Measurements from ENCODE around the gene FGF1.

Gene FGF1

DNA sequence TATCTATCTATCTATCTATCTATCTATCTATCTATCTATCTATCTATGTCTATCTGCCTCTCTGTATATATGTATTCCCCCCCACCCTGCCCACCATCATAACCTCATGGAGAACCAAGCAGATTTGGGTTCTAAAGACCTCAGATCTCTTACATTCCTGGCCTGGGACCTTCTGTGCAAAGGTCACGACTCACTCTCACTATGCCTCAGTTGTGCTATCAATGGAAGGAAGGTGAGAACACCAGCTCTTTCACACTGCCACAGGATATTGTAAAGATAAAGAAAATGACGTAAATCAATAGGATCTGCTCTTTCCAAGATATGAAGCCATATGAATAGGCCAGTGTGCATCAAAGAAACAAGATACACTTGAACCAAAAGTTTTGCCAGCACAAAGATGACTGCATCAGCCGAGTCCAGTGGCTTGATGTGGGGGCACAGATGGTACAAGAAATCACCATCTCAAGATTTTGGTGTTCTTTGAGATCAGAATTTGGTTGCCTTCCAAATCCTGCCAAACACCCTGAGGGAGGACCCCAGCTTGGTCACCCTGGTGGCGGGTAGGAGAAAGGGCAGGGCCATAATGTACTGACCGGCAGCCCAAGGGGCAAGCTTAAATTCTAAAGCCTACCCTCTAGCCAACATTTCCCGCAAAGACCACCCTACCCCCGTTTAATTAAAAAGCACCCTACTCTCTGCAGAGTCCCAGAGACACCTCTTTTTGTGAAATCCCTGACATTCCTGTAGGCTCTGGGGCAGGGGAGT lies 8.4 kb upstream of the FGF1 start:
- Histone ChIP-seq H3K36me3 (ENCODE audit: control insufficient read depth in 2 of 2, insufficient read depth in 1 of 2, low read length in 2 of 2) (no peaks in the 10 kb centered on the region), H3K4me3 (ENCODE audit: low read depth, low read length) (no peak overlapping the region), H3K4me1 (ENCODE audit: control insufficient read depth, insufficient read depth, low read length) (peaks cover 16% of the 10 kb centered on the region), H3K9me3 (ENCODE audit: control insufficient read depth, insufficient read depth, low read depth, low read length) (no peaks in the 10 kb centered on the region), H3K27ac (ENCODE audit: extremely low read depth, low read depth, low read length) (no peak overlapping the region)
- CTCF ChIA-PET: interaction anchor here (2.9 kb wide), 1 partner anchor 39 kb away, joined by 22 read pairs; no protein-coding TSS in a partner anchor
- POLR2A ChIA-PET: no interaction called here
- TF ChIP-seq ZNF843 (tag by site-specific recombination; IDR thresholded peaks at IDR 0.05) (no peak), SP2 (tag by site-specific recombination; IDR thresholded peaks at IDR 0.05) (no peak), ZNF677 (tag by site-specific recombination; IDR thresholded peaks at IDR 0.05) (no peak), ZNF404 (tag by site-specific recombination; IDR thresholded peaks at IDR 0.05) (no peak), ZIC2 (tag by site-specific recombination; IDR thresholded peaks at IDR 0.05) (no peak), ZNF132 (tag by site-specific recombination; IDR thresholded peaks at IDR 0.05; ENCODE audit: borderline replicate concordance) (no peak), ZNF707 (tag by site-specific recombination; IDR thresholded peaks at IDR 0.05) (no peak), ZNF121 (tag by site-specific recombination; IDR thresholded peaks at IDR 0.05) (no peak), KLF16 (tag by site-specific recombination; IDR thresholded peaks at IDR 0.05) (no peak), ZFP69B (tag by site-specific recombination; IDR thresholded peaks at IDR 0.05) (no peak), ZNF48 (tag by site-specific recombination; IDR thresholded peaks at IDR 0.05) (no peak), ZNF350 (tag by site-specific recombination; IDR thresholded peaks at IDR 0.05) (no peak)
- TF ChIP-seq, protein P1, sequence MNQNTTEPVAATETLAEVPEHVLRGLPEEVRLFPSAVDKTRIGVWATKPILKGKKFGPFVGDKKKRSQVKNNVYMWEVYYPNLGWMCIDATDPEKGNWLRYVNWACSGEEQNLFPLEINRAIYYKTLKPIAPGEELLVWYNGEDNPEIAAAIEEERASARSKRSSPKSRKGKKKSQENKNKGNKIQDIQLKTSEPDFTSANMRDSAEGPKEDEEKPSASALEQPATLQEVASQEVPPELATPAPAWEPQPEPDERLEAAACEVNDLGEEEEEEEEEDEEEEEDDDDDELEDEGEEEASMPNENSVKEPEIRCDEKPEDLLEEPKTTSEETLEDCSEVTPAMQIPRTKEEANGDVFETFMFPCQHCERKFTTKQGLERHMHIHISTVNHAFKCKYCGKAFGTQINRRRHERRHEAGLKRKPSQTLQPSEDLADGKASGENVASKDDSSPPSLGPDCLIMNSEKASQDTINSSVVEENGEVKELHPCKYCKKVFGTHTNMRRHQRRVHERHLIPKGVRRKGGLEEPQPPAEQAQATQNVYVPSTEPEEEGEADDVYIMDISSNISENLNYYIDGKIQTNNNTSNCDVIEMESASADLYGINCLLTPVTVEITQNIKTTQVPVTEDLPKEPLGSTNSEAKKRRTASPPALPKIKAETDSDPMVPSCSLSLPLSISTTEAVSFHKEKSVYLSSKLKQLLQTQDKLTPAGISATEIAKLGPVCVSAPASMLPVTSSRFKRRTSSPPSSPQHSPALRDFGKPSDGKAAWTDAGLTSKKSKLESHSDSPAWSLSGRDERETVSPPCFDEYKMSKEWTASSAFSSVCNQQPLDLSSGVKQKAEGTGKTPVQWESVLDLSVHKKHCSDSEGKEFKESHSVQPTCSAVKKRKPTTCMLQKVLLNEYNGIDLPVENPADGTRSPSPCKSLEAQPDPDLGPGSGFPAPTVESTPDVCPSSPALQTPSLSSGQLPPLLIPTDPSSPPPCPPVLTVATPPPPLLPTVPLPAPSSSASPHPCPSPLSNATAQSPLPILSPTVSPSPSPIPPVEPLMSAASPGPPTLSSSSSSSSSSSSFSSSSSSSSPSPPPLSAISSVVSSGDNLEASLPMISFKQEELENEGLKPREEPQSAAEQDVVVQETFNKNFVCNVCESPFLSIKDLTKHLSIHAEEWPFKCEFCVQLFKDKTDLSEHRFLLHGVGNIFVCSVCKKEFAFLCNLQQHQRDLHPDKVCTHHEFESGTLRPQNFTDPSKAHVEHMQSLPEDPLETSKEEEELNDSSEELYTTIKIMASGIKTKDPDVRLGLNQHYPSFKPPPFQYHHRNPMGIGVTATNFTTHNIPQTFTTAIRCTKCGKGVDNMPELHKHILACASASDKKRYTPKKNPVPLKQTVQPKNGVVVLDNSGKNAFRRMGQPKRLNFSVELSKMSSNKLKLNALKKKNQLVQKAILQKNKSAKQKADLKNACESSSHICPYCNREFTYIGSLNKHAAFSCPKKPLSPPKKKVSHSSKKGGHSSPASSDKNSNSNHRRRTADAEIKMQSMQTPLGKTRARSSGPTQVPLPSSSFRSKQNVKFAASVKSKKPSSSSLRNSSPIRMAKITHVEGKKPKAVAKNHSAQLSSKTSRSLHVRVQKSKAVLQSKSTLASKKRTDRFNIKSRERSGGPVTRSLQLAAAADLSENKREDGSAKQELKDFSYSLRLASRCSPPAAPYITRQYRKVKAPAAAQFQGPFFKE (tag by site-specific recombination; IDR thresholded peaks at IDR 0.05; ENCODE audit: borderline replicate concordance): no peak

DNA sequence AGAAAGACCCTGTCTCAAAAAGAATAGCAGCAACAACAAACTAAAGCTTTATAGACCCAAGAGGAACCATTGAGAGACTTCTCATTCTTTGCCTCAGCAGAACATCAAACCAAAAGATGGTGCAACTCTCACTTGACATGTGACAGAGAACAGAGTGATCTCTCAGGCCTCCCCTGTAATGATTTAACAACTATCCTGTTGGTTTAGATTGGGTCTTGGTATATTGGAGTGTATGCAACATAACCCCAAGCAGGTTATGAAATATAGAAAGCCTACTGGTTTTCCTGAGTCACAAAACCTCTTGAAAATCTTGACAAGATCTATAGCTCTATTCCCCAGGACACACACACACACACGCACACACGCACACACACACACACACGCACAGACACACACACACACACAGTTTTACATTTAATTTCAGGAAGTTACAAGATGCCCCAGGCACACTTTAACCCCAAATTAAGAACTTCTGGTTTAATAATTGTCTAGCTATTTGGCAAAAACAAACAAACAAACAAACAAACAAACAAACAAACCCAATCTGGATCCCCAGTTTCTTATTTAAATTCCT lies 6.5 kb upstream of the FGF1 start:
- TF ChIP-seq ZNF239 (tag by site-specific recombination; IDR thresholded peaks at IDR 0.05) (no peak), HOXD13 (CRISPR knock-in tag; IDR thresholded peaks at IDR 0.05; ENCODE audit: borderline replicate concordance) (no peak), ZXDB (tag by site-specific recombination; IDR thresholded peaks at IDR 0.05) (no peak)
- TF ChIP-seq, protein P2, sequence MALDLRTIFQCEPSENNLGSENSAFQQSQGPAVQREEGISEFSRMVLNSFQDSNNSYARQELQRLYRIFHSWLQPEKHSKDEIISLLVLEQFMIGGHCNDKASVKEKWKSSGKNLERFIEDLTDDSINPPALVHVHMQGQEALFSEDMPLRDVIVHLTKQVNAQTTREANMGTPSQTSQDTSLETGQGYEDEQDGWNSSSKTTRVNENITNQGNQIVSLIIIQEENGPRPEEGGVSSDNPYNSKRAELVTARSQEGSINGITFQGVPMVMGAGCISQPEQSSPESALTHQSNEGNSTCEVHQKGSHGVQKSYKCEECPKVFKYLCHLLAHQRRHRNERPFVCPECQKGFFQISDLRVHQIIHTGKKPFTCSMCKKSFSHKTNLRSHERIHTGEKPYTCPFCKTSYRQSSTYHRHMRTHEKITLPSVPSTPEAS (tag by site-specific recombination; IDR thresholded peaks at IDR 0.05): peak; percentile 88
- Histone ChIP-seq H3K36me3 (ENCODE audit: control insufficient read depth in 2 of 2, insufficient read depth in 1 of 2, low read length in 2 of 2) (no peaks in the 10 kb centered on the region), H3K4me1 (ENCODE audit: control insufficient read depth, insufficient read depth, low read length) (peaks cover under 1% of the 10 kb centered on the region; the same call in 1 of the 2 replicates), H3K9me3 (ENCODE audit: control insufficient read depth, insufficient read depth, low read depth, low read length) (no peaks in the 10 kb centered on the region), H3K27ac (ENCODE audit: extremely low read depth, low read depth, low read length) (no peak overlapping the region), H3K4me3 (ENCODE audit: low read depth, low read length) (no peak overlapping the region)
- ChIA-PET CTCF (interaction anchor here (0.5 to 2.9 kb wide), 10 partner anchors 10 to 702 kb away, joined by 3 to 22 read pairs (median 4); no protein-coding TSS in a partner anchor), POLR2A (no interaction called here)
